ENCODE measurements around the gene POU6F2.

POU6F2 gene

GRCh38 chr7:39510864-39511354 is 533.2 kb downstream of the POU6F2 start:
- DNase-seq (ENCODE audit: low read depth): no peak

- DNase-seq (ENCODE audit: low read depth): no peak
These were observed 538.0 kb downstream of the POU6F2 start for GRCh38 chr7:39515534-39516228.

GRCh38 chr7:39516498-39516897 is 538.8 kb downstream of the POU6F2 start:
- DNase-seq (ENCODE audit: low read depth): no peak

GRCh38 chr7:39517240-39517639 is 539.5 kb downstream of the POU6F2 start:
- no peak for DNase-seq (ENCODE audit: low read depth)
